Fibroblast of lung (primary cell): Measurements from ENCODE around the gene UBXN2A.

Experiments
- EZH2 ChIP-seq: IDR thresholded peaks from 2 replicates; pipeline ENCODE4 v1.5.1; 2012; ENCODE audit warnings: low read length, control low read depth, mild to moderate bottlenecking; ENCODE audit errors: missing control alignments
- TF ChIP-seq, protein P1 (sequence below), 2 donors: IDR thresholded peaks in 1 of 2; conservative IDR thresholded peaks in 1 of 2; 1 replicate in 1 of 2; 2 replicates in 1 of 2; pipeline ENCODE4 v1.5.1; 2011 to 2012; ENCODE audit warnings: low read length in 2 of 2, control low read depth in 1 of 2, inconsistent platforms in 1 of 2, low read depth in 1 of 2, mild to moderate bottlenecking in 1 of 2

- TF ChIP-seq, protein P1, sequence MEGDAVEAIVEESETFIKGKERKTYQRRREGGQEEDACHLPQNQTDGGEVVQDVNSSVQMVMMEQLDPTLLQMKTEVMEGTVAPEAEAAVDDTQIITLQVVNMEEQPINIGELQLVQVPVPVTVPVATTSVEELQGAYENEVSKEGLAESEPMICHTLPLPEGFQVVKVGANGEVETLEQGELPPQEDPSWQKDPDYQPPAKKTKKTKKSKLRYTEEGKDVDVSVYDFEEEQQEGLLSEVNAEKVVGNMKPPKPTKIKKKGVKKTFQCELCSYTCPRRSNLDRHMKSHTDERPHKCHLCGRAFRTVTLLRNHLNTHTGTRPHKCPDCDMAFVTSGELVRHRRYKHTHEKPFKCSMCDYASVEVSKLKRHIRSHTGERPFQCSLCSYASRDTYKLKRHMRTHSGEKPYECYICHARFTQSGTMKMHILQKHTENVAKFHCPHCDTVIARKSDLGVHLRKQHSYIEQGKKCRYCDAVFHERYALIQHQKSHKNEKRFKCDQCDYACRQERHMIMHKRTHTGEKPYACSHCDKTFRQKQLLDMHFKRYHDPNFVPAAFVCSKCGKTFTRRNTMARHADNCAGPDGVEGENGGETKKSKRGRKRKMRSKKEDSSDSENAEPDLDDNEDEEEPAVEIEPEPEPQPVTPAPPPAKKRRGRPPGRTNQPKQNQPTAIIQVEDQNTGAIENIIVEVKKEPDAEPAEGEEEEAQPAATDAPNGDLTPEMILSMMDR (conservative IDR thresholded peaks at IDR 0.05 in 1 of 2, IDR thresholded peaks at IDR 0.05 in 1 of 2; ENCODE audit: low read depth in 1 of 2, low read length in 2 of 2) = no peak
- no peak for TF ChIP-seq EZH2
Observed at GRCh38 chr2:24016376-24016761, 76.1 kb downstream of the UBXN2A start.
